ENCODE data around the gene GOLGA7B. TPM values are rescaled to one million over a fixed set of nuclear protein-coding genes. Genes with fewer than 3 reads are reported as not detected.

Gene GOLGA7B
- total and polyA plus RNA-seq, 9 of the 15 experiments (the other 6 are each of a cell fraction or from before 2014, with no cell fraction given), result 0.03 to 0.07 (median 0.04) TPM; not detected in 3

DNA sequence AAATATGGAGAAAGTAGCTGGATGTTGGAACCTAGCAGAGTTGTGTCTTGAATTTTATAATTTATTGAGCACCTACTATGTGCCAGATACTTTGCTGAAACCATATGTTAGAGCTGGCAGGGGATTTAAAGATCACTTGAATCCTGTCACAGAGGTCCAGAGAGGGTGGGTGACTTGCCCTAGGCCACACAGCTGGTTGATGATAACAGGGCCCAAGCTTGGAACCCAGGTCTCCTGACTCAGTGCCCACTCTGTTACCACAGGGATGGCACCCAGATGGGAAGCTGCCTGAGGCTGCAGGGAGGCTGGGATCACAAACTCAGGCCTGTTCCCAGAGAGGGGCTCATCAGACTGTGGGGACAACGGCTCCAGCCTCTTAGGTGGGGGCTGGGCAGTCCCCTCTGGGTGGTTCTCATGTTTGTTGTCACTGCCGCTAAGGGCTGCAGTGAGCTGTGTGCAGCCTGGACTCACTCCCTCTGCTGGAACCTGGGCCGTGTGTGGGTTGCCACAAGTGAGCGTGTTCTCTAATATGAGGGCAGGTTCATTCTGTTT lies 18.6 kb downstream of the GOLGA7B start:
- BruUV-seq (replicated peaks), result no TSS peak
- H3K4me2 ChIP-seq (ENCODE audit: insufficient read depth, low read length), result no peak overlapping the region
- no peaks in the 10 kb centered on the region; the same call in 1 of the 2 replicates for H4K20me1 ChIP-seq (replicated peaks; ENCODE audit: control insufficient read depth, insufficient read depth, low read length)
- DNase-seq (ENCODE audit: extremely low read depth in 1 of 4, low spot score in 3 of 4) (no peak), ATAC-seq (no peak; the same call in 2 of the 3 replicates), FAIRE-seq (no peak)
- H3K27me3 ChIP-seq (ENCODE audit: control insufficient read depth in 2 of 2, insufficient read depth in 2 of 2, low read length in 2 of 2), result peaks cover 8 to 43% of the 10 kb centered on the region in 2 experiments; a peak in 4 of 5 replicates
- H3K79me2 ChIP-seq (ENCODE audit: control insufficient read depth, insufficient read depth, low read length), result no peaks in the 10 kb centered on the region
- ChIA-PET CTCF (ENCODE audit: low intra/inter-chr PET ratio) (interaction anchor here (2.3 kb wide), 1 partner anchor 108 kb away, joined by 17 read pairs; no protein-coding TSS in a partner anchor), POLR2A (interaction anchor here (0.6 kb wide), 1 partner anchor 54 kb away, joined by 3 read pairs; no protein-coding TSS in a partner anchor)
- 58% methylated on average over 4 of the region's 4 CpGs for WGBS (ENCODE audit: insufficient coverage, low coverage, missing lambda C conversion rate)
- no peaks in the 10 kb centered on the region for H3K9me3 ChIP-seq (replicated peaks; ENCODE audit: control insufficient read depth, insufficient read depth, low read depth, low read length)
- in situ Hi-C loops (cut with MboI), result loop anchor here (25.0 kb wide), 1 partner anchor 106 kb away; the partner anchor contains the start of gene SFRP5
- no peak overlapping the region for H2AFZ ChIP-seq (ENCODE audit: low read depth, low read length)
- no peaks in the 10 kb centered on the region for H3K36me3 ChIP-seq (ENCODE audit: control insufficient read depth, insufficient read depth, low read length)
- H3K27ac ChIP-seq (ENCODE audit: extremely low read depth, low read depth, low read length), result no peak overlapping the region
- no peaks in the 10 kb centered on the region for H3K9me1 ChIP-seq (ENCODE audit: control insufficient read depth, insufficient read depth, low read length)
- no peak overlapping the region for H3K4me3 ChIP-seq
- intact Hi-C loops (cut with micrococcal nuclease), result no loop called here
- H3K9ac ChIP-seq (ENCODE audit: insufficient read depth in 1 of 2, low read depth in 2 of 2, low read length in 2 of 2), result no peak overlapping the region
- TF ChIP-seq ZFP36 (IDR thresholded peaks at IDR 0.05; ENCODE audit: low read depth, low read length, partially characterized antibody), result peak; percentile 21
- TF ChIP-seq ZKSCAN1 (IDR thresholded peaks at IDR 0.05; ENCODE audit: low read depth, low read length), result 0 out of 2 replicates have a peak, but pooled peaks have one; percentile 29
- TF ChIP-seq RBM25 (IDR thresholded peaks at IDR 0.05; ENCODE audit: low read depth, low read length, severe bottlenecking), result peak; percentile 53
- TF ChIP-seq, protein P1, sequence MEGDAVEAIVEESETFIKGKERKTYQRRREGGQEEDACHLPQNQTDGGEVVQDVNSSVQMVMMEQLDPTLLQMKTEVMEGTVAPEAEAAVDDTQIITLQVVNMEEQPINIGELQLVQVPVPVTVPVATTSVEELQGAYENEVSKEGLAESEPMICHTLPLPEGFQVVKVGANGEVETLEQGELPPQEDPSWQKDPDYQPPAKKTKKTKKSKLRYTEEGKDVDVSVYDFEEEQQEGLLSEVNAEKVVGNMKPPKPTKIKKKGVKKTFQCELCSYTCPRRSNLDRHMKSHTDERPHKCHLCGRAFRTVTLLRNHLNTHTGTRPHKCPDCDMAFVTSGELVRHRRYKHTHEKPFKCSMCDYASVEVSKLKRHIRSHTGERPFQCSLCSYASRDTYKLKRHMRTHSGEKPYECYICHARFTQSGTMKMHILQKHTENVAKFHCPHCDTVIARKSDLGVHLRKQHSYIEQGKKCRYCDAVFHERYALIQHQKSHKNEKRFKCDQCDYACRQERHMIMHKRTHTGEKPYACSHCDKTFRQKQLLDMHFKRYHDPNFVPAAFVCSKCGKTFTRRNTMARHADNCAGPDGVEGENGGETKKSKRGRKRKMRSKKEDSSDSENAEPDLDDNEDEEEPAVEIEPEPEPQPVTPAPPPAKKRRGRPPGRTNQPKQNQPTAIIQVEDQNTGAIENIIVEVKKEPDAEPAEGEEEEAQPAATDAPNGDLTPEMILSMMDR (IDR thresholded peaks at IDR 0.05 in 2 of 3, conservative IDR thresholded peaks at IDR 0.05 in 1 of 3; ENCODE audit: insufficient read depth in 2 of 3, low read depth in 1 of 3, low read length in 3 of 3), result peak in 2 of 3 experiments; percentile 6 to 18; a peak in 1 of 6 replicates
- no peak for TF ChIP-seq SMAD2 (IDR thresholded peaks at IDR 0.05; ENCODE audit: low read depth, low read length)
- H3K4me1 ChIP-seq (replicated peaks in 1 of 2; ENCODE audit: control insufficient read depth in 2 of 2, insufficient read depth in 2 of 2, low read length in 2 of 2), result peaks cover 5 to 16% of the 10 kb centered on the region in 2 experiments; a peak in 3 of 5 replicates

Measured in K562 (cell line).